22Rv1 (cell line): ENCODE data around the gene TRIP12.
"Not testable (repeated sequence)": the region's sequence is repeated elsewhere in the genome, so short reads cannot be mapped to it uniquely, and the experiment has no call there.

Experiments used
- ZFX ChIP-seq: fragments of 450-650 bp; IDR thresholded peaks from 2 replicates; pipeline ENCODE4 v1.6.1; 2017; ENCODE audit warnings: antibody characterized with exemption, borderline replicate concordance
- TF ChIP-seq, protein P1 (sequence below): fragments of 450-650 bp; IDR thresholded peaks from 2 replicates; pipeline ENCODE4 v1.5.1; 2017; ENCODE audit warnings: mild to moderate bottlenecking

DNA sequence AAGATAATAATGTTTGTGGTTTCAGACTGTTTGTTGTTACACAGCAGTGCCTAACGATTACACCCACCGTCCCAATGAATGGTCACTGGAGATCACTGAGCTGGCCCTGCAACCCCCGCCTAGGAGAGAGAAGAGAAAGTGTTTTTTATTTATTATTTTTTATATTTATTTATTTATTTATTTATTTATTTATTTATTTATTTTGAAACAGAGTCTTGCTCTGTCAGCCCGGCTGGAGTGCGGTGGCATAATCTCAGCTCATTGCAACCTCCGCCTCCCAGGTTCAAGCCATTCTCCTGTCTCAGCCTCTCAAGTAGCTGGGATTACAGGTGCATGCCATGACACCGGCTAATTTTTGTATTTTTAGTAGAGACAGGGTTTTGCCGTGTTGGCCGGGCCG is 164.3 kb downstream of the TRIP12 start:
- TF ChIP-seq, protein P1, sequence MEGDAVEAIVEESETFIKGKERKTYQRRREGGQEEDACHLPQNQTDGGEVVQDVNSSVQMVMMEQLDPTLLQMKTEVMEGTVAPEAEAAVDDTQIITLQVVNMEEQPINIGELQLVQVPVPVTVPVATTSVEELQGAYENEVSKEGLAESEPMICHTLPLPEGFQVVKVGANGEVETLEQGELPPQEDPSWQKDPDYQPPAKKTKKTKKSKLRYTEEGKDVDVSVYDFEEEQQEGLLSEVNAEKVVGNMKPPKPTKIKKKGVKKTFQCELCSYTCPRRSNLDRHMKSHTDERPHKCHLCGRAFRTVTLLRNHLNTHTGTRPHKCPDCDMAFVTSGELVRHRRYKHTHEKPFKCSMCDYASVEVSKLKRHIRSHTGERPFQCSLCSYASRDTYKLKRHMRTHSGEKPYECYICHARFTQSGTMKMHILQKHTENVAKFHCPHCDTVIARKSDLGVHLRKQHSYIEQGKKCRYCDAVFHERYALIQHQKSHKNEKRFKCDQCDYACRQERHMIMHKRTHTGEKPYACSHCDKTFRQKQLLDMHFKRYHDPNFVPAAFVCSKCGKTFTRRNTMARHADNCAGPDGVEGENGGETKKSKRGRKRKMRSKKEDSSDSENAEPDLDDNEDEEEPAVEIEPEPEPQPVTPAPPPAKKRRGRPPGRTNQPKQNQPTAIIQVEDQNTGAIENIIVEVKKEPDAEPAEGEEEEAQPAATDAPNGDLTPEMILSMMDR = not testable (repeated sequence)
- not testable (repeated sequence) for TF ChIP-seq ZFX
